ENCODE data around the gene TK2. TPM values are rescaled to one million over a fixed set of nuclear protein-coding genes. Genes with fewer than 3 reads are reported as not detected.

Gene TK2
- total and polyA plus RNA-seq, 2 experiments from 2014 or later = 1.8 to 4.2 TPM

DNA sequence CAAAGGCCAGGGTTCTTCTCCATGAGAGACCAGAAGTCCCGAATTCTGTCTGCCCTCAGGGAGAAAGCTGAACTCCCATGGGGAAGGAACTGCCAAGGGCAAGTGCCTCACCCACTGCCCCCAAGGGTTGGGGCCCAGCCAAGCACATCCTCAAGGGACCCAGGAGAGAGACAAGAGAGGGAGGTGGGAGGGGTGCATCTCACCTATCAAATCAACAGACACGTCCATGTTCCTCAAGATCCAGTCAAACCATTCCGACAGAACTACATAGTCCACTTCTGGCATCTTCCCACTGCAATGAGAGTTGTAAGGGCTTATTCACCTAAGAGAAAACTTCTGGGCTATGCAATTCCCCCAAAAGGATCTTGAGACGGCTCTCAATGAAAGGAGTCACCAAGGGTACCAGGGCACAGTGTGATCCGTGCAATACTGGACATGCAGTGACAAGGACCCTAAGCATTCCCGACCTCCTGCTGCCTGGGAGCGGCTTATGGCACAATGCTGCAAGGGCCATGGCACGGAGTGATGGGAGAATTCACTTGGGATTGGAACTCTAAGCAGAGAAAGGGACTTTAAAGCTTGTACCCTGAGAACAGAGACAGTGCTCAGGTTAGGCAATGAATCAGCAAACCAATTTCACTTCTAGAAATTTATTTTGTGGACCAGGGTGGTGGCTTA is 32.2 kb downstream of the TK2 start:
- Histone ChIP-seq H3K27me3 (ENCODE audit: insufficient read depth) (no peaks in the 10 kb centered on the region), H4K20me1 (replicated peaks; ENCODE audit: insufficient read depth) (no peaks in the 10 kb centered on the region), H3K27ac (ENCODE audit: low read depth) (no peak overlapping the region), H3K4me3 (no peak overlapping the region), H2AFZ (no peak overlapping the region), H3F3A (replicated peaks; ENCODE audit: low read depth) (no peaks in the 10 kb centered on the region), H3K9me2 (ENCODE audit: insufficient read depth) (no peaks in the 10 kb centered on the region), H3K36me3 (ENCODE audit: insufficient read depth) (no peaks in the 10 kb centered on the region), H3K4me1 (ENCODE audit: insufficient read depth) (peaks cover 2% of the 10 kb centered on the region; the same call in 1 of the 2 replicates), H3K4me2 (no peak overlapping the region), H3K79me2 (replicated peaks; ENCODE audit: insufficient read depth) (no peaks in the 10 kb centered on the region)
- Mint-ChIP-seq H3K27me3 (ENCODE audit: insufficient read depth, low read depth, poor library complexity) (peaks cover 6% of the 10 kb centered on the region), H3K27ac (no peak overlapping the region), H3K4me1 (peaks cover 25% of the 10 kb centered on the region), H3K36me3 (ENCODE audit: low read depth) (peaks cover 23% of the 10 kb centered on the region), H3K4me3 (no peak overlapping the region), H3K9me3 (no peaks in the 10 kb centered on the region; the same call in 2 of the 3 replicates)
- DNase-seq (ENCODE audit: low spot score) (no peak), ATAC-seq (no peak)
- TF ChIP-seq CREB1 (CRISPR knock-in tag; IDR thresholded peaks at IDR 0.05; ENCODE audit: low read depth) = no peak
- TF ChIP-seq, protein P1, sequence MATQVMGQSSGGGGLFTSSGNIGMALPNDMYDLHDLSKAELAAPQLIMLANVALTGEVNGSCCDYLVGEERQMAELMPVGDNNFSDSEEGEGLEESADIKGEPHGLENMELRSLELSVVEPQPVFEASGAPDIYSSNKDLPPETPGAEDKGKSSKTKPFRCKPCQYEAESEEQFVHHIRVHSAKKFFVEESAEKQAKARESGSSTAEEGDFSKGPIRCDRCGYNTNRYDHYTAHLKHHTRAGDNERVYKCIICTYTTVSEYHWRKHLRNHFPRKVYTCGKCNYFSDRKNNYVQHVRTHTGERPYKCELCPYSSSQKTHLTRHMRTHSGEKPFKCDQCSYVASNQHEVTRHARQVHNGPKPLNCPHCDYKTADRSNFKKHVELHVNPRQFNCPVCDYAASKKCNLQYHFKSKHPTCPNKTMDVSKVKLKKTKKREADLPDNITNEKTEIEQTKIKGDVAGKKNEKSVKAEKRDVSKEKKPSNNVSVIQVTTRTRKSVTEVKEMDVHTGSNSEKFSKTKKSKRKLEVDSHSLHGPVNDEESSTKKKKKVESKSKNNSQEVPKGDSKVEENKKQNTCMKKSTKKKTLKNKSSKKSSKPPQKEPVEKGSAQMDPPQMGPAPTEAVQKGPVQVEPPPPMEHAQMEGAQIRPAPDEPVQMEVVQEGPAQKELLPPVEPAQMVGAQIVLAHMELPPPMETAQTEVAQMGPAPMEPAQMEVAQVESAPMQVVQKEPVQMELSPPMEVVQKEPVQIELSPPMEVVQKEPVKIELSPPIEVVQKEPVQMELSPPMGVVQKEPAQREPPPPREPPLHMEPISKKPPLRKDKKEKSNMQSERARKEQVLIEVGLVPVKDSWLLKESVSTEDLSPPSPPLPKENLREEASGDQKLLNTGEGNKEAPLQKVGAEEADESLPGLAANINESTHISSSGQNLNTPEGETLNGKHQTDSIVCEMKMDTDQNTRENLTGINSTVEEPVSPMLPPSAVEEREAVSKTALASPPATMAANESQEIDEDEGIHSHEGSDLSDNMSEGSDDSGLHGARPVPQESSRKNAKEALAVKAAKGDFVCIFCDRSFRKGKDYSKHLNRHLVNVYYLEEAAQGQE (IDR thresholded peaks at IDR 0.05; ENCODE audit: unreplicated experiment) = no peak
- TF ChIP-seq, protein P2, sequence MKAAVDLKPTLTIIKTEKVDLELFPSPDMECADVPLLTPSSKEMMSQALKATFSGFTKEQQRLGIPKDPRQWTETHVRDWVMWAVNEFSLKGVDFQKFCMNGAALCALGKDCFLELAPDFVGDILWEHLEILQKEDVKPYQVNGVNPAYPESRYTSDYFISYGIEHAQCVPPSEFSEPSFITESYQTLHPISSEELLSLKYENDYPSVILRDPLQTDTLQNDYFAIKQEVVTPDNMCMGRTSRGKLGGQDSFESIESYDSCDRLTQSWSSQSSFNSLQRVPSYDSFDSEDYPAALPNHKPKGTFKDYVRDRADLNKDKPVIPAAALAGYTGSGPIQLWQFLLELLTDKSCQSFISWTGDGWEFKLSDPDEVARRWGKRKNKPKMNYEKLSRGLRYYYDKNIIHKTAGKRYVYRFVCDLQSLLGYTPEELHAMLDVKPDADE (IDR thresholded peaks at IDR 0.05) = no peak
- TF ChIP-seq ZNF114 (CRISPR knock-in tag; IDR thresholded peaks at IDR 0.05) = no peak
- no peak for TF ChIP-seq POLR2AphosphoS5 (IDR thresholded peaks at IDR 0.05; ENCODE audit: low read depth)
- TF ChIP-seq JUNB (IDR thresholded peaks at IDR 0.05; ENCODE audit: unreplicated experiment) = no peak
- TF ChIP-seq, protein P3, sequence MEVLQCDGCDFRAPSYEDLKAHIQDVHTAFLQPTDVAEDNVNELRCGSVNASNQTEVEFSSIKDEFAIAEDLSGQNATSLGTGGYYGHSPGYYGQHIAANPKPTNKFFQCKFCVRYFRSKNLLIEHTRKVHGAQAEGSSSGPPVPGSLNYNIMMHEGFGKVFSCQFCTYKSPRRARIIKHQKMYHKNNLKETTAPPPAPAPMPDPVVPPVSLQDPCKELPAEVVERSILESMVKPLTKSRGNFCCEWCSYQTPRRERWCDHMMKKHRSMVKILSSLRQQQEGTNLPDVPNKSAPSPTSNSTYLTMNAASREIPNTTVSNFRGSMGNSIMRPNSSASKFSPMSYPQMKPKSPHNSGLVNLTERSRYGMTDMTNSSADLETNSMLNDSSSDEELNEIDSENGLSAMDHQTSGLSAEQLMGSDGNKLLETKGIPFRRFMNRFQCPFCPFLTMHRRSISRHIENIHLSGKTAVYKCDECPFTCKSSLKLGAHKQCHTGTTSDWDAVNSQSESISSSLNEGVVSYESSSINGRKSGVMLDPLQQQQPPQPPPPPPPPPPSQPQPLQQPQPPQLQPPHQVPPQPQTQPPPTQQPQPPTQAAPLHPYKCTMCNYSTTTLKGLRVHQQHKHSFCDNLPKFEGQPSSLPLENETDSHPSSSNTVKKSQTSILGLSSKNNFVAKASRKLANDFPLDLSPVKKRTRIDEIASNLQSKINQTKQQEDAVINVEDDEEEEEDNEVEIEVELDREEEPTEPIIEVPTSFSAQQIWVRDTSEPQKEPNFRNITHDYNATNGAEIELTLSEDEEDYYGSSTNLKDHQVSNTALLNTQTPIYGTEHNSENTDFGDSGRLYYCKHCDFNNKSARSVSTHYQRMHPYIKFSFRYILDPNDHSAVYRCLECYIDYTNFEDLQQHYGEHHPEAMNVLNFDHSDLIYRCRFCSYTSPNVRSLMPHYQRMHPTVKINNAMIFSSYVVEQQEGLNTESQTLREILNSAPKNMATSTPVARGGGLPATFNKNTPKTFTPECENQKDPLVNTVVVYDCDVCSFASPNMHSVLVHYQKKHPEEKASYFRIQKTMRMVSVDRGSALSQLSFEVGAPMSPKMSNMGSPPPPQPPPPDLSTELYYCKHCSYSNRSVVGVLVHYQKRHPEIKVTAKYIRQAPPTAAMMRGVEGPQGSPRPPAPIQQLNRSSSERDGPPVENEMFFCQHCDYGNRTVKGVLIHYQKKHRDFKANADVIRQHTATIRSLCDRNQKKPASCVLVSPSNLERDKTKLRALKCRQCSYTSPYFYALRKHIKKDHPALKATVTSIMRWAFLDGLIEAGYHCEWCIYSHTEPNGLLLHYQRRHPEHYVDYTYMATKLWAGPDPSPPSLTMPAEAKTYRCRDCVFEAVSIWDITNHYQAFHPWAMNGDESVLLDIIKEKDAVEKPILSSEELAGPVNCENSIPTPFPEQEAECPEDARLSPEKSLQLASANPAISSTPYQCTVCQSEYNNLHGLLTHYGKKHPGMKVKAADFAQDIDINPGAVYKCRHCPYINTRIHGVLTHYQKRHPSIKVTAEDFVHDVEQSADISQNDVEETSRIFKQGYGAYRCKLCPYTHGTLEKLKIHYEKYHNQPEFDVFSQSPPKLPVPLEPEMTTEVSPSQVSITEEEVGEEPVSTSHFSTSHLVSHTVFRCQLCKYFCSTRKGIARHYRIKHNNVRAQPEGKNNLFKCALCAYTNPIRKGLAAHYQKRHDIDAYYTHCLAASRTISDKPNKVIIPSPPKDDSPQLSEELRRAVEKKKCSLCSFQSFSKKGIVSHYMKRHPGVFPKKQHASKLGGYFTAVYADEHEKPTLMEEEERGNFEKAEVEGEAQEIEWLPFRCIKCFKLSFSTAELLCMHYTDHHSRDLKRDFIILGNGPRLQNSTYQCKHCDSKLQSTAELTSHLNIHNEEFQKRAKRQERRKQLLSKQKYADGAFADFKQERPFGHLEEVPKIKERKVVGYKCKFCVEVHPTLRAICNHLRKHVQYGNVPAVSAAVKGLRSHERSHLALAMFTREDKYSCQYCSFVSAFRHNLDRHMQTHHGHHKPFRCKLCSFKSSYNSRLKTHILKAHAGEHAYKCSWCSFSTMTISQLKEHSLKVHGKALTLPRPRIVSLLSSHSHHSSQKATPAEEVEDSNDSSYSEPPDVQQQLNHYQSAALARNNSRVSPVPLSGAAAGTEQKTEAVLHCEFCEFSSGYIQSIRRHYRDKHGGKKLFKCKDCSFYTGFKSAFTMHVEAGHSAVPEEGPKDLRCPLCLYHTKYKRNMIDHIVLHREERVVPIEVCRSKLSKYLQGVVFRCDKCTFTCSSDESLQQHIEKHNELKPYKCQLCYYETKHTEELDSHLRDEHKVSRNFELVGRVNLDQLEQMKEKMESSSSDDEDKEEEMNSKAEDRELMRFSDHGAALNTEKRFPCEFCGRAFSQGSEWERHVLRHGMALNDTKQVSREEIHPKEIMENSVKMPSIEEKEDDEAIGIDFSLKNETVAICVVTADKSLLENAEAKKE (CRISPR knock-in tag; IDR thresholded peaks at IDR 0.05) = no peak
- TF ChIP-seq EZH2phosphoT487 (IDR thresholded peaks at IDR 0.05; ENCODE audit: unreplicated experiment) = no peak
- TF ChIP-seq STAT1 (IDR thresholded peaks at IDR 0.05; ENCODE audit: unreplicated experiment) = no peak
- TF ChIP-seq EZH2 (IDR thresholded peaks at IDR 0.05; ENCODE audit: low read depth, unreplicated experiment) = no peak
- TF ChIP-seq, protein P4, sequence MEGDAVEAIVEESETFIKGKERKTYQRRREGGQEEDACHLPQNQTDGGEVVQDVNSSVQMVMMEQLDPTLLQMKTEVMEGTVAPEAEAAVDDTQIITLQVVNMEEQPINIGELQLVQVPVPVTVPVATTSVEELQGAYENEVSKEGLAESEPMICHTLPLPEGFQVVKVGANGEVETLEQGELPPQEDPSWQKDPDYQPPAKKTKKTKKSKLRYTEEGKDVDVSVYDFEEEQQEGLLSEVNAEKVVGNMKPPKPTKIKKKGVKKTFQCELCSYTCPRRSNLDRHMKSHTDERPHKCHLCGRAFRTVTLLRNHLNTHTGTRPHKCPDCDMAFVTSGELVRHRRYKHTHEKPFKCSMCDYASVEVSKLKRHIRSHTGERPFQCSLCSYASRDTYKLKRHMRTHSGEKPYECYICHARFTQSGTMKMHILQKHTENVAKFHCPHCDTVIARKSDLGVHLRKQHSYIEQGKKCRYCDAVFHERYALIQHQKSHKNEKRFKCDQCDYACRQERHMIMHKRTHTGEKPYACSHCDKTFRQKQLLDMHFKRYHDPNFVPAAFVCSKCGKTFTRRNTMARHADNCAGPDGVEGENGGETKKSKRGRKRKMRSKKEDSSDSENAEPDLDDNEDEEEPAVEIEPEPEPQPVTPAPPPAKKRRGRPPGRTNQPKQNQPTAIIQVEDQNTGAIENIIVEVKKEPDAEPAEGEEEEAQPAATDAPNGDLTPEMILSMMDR (conservative IDR thresholded peaks at IDR 0.05; ENCODE audit: low read depth in 2 of 2) = no peak
- TF ChIP-seq ZNF331 (CRISPR knock-in tag; IDR thresholded peaks at IDR 0.05; ENCODE audit: low read depth) = no peak
- TF ChIP-seq NANOG (IDR thresholded peaks at IDR 0.05; ENCODE audit: borderline replicate concordance) = no peak

Measured in GM23338 (cell line).